ENCODE results near the gene PKD1L1.
"Not testable (repeated sequence)": the region's sequence is repeated elsewhere in the genome, so short reads cannot be mapped to it uniquely, and the experiment has no call there.

The PKD1L1 gene

DNA sequence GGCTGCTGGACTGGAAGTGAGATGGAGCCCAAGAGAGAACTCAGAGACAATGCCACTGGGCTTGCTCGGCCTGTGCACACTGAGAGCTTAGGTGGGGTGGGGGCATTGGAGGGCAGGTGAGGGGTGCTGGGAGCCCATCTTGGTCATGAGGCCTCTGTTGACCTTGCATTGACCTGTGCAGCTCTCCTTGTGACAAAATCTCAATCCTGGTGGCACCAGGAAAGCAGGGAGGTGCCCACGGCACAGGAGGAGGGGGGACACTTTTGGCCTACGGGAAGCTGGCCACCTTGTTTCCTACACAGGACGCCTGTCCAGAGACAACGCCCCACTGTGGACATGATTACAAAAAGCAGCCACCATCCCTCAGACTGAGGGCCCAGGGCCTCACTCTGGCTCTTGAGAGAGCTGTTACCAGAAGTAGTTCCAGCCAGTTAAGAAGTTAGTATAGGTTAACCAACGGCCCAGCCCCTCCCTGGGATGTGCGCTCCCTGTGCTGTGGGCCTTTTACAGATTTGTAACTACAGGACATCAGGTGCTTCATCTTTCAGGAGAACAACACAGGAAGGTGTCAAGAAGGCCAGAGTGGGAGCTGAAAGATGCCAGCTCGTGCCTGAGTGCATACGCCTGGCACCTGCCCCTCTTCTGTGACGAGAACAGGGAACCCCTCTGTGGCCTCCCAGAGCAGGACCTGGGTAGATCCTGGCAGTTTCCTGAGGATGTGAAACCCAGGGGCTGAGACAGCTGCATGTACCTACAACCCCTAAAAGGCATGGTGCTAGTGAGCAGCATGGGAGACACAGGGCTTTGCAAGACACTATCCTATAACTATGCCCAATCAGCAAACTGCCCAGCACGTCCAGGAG is 10.3 kb downstream of the PKD1L1 start:
- DNase-seq (ENCODE audit: low read depth in 2 of 3, low spot score in 1 of 3) = no peak

DNA sequence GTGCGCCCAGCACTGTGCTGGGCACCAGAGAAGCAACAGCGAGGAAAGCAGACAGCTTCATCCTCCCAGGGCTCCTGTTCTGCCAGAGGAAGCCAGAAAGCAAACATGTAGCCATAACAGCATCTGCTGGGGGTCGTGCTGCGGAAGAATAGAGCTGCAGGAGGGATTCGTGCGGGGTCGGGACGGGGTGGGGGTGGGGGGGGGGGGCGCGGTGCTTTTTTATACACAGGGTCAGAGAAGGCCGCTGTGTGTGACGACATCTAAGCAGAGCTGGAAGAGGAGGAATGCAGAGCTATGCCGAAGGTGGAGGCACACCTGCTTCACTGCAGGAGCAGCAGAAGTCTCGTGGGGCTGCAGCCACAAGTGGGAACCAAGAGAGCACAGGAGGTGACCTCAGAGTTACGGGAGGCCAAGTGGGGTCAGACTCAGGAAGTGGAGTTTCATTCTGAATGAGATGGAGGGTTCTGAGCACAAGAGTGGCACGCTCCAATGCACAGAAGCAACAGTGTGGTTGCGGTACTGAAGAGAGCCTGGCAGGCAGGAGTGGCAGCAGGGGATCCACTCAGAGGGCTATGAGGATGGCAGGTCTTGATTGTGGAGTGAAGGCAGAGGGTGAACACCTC is 11.1 kb downstream of the PKD1L1 start:
- peak in 1 of 3 donors; percentile 16 for DNase-seq (ENCODE audit: low read depth in 2 of 3, low spot score in 1 of 3)

DNA sequence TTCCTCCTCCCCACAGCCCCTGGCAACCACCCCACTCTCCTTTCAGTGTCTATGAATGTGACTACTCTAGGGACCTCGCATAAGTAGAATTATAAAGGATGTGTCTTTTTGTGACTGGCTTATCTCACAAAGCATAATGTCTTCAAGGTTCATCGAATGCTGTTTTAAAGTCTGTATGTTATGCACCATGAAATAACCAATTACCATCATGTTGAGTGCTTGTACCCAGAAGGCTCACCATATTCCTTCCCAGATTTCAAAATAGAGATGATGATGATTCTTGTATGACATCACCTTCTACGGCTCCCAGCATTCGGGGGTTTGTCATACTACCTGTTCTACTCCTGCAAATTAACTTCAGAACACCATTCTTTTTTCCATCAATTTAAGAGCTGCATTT is 11.9 kb downstream of the PKD1L1 start:
- no peak for DNase-seq (ENCODE audit: low read depth in 2 of 3, low spot score in 1 of 3)

DNA sequence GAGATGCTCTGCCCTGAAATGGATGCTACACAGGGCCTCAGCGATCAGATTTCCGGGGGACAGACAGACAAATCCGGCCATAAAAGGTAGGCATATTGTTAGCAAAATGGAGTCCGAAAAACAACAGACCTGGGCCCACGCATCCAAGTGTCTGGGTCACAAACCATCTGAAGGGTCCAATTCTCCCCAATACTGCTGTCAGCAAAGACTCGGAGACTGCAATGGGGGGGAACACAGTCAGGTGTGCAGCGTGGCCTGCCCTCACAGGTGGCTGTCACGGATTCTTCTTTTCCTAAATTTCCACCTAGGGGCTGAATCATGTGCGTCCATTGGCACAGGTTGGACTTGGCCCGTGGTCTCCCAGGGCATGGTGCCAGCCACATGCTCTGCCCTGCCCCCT is 12.9 kb downstream of the PKD1L1 start:
- DNase-seq (ENCODE audit: low read depth in 2 of 3, low spot score in 1 of 3) = no peak

GRCh38 chr7:47934831-47935230 is 13.4 kb downstream of the PKD1L1 start:
- DNase-seq (ENCODE audit: low read depth in 2 of 3, low spot score in 1 of 3) = no peak

GRCh38 chr7:47933215-47933614 is 15.1 kb downstream of the PKD1L1 start:
- DNase-seq (ENCODE audit: low read depth in 2 of 3, low spot score in 1 of 3) = no peak

DNA sequence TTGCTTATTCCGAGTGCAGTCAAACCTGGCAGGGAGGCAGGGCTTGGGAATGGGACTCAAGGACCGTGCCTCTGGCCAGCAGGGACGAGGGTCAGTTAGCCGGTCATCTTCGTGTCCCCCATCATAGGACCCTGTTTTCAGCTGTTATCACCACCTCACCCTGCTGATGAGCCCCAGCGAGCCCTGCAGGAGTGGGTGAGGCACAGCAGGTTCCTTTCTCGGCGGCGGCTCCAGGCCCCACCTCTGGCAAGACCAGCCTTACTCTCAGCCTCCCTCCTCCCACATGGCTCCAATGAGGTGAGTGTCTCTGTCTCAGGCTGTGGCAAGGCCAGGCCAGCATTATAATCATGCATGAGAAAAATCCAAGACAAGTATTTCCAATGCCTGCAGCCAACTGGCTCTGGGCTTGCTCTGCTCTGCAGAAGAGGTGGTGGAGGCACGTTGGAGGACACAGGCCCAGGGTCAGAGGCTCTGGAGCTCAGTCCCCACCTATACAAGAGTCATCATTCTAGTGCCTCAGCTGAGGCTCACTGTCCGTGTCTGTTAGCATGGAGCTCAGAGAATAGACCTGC is 15.7 kb downstream of the PKD1L1 start:
- DNase-seq (ENCODE audit: low read depth in 2 of 3, low spot score in 1 of 3) = no peak

DNA sequence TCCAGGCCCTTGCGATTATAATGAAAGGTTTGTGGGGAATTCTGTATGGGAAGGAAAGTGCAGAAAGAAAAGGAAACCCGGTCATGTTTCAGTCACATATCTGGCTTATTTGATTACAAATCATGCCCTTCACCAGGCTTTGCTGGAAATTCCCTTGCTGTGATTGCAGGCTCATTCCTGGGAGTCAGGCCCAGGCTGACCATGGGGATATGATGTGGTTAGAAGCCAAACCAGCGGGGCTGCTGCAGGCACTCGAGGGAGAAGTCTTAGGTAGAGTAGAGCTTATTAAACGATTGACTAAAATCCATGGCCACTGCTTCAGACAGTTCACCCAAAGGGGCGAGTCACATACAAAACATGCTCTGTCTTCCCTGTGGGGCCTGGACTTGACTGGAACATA is 16.2 kb downstream of the PKD1L1 start:
- no peak for DNase-seq (ENCODE audit: low read depth in 2 of 3, low spot score in 1 of 3)

DNA sequence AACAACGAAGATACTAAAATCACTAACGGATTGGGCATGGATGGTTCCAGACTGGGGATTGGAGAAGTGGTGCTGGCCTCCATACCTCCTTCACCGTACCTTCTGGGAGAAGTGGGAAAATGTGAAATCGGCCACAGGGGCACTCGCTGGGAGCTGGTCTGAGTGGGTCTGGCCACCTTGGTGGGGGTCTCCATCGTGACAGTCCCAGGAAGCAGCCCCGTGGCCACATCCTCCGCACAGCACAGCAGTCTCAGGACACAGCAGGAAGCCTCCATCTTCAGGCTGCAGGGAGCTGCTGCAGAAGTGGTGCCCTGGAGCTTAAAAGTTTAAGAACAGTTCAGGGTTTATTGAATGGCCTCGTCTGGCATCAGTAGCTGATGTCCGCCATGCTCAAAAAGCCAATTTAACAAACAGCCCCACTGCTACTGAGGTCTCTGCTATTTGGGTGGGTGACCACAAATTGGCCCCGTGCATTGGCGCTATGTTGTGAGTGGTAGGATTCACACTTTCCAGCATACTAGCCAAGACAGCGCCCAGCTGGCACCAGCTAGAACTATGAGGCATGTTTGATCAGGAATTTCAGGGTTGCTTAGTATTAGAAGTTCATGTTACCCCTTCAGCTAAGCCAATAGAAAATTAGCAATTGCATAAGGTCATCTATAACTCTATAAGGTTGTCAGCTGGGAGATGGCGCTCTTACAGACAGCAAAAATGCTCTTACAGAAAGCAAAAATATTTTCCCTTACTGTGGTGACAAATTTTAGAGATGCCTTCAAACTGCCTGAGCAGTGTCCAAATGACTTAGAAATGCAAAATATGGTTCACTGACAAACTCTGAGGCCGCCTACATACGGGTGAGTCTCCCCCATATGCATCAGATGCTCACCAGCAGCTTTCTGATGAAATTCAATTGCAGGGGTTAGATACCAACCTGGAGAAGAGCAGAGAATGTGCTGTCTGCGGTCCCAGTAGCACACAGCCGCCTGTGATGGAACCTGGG is 17.0 kb downstream of the PKD1L1 start:
- DNase-seq (ENCODE audit: low read depth in 2 of 3, low spot score in 1 of 3) = no peak

DNA sequence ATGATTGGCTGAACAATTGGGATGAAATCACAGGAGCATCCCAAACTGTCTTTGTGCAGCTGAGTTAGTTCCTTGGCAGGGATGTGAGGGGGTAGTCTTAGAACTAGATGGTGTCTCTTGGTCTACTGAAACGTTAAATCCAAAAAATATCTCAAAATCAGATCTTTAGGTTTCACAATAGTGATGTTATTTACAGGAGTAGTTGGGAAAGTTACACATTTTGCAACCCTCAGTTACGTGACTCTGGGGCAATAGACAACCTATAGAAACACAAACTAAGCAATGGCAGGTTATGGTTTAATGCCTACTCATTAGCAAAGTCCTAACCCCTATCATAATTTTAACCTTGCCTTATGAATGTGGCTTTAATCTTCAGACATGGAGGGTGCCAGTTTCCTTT is 24.0 kb downstream of the PKD1L1 start:
- DNase-seq (ENCODE audit: low read depth in 2 of 3, low spot score in 1 of 3) = no peak

- DNase-seq (ENCODE audit: low read depth in 2 of 3, low spot score in 1 of 3) = not testable (repeated sequence)
Observed at GRCh38 chr7:47923081-47923875, 25.0 kb downstream of the PKD1L1 start.

DNA sequence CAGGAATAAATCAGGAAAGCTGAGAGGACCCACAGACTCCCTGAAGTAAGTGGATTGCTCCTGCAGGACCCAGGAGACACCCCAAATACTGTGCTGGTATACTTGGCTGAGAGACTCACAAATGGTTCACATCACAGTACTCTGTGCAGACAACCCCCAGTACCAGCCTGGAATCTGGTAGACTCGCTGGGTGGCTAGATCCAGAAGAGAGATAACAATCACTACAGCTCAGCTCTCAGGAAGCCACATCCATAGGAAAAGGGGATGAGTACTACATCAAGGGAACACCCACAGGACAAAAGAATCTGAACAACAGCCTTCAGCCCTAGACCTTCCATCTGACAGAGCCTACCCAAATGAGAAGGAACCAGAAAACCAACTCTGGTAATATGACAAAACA is 31.8 kb downstream of the PKD1L1 start:
- not testable (repeated sequence) for DNase-seq (ENCODE audit: low read depth in 2 of 3, low spot score in 1 of 3)

- no peak for DNase-seq (ENCODE audit: low read depth in 2 of 3, low spot score in 1 of 3)
Observed at GRCh38 chr7:47915616-47915976, 32.7 kb downstream of the PKD1L1 start.

GRCh38 chr7:47914717-47915615 is 33.3 kb downstream of the PKD1L1 start:
- no peak for DNase-seq (ENCODE audit: low read depth in 2 of 3, low spot score in 1 of 3)

GRCh38 chr7:47912332-47912731 is 35.9 kb downstream of the PKD1L1 start:
- no peak for DNase-seq (ENCODE audit: low read depth in 2 of 3, low spot score in 1 of 3)

- DNase-seq (ENCODE audit: low read depth in 2 of 3, low spot score in 1 of 3) = no peak
Observed at GRCh38 chr7:47908720-47909119, 39.5 kb downstream of the PKD1L1 start.

DNA sequence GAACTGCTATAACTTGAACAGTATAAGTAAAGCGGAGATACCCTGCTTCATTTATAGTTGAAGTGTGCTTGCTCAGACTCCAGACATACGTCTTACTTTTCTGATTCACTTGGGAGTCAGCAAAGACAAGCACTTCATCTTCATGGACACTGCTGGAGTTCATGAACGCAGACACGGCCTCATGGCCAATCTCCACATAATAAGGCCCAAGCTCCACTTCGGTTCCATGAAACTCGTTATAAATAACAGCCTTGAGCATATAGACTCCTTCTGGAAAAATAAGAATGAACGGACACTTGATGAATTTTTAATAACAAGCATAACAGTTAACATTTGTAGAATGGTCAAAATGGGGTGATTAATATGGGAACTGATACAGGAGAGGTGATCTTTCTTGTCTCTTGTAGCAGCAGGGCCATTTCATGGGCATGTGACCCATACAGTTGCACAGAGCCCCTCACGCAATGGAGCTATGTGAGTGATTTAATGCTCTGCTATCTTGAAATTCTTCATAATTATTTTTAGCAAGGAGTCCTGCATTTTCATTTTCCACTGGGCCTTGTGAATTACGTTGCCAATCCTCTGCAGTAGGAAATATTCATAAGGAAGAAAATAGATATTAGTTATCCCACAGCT is 40.2 kb downstream of the PKD1L1 start:
- no peak for DNase-seq (ENCODE audit: low read depth in 2 of 3, low spot score in 1 of 3)

DNA sequence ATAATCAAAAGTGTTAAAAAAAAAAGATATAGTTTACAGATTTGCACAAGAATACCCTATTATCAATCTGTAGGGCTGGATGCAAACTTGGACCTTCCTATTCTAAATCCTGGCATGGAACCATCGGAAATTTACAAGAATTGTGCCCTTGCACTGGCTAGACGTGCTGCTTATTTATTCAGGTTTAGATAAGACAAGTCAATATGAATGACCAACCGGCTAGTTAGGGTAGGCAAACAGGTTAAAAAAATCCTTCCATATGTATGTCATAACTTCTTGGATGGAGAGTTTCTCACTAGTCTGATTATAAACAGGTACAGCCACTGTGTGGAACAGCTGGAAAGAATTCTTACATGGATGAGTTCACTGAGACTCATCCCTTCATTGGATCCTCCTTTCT is 41.4 kb downstream of the PKD1L1 start:
- DNase-seq (ENCODE audit: low read depth in 2 of 3, low spot score in 1 of 3) = no peak

Measured in stimulated activated CD4-positive, alpha-beta T cell treated with anti-CD3 and anti-CD28 coated beads, Interleukin-12 subunit alpha, Interleukin-12 subunit beta, amount 100 ng/mL, for 48 hours (primary cell).